NCI-H524 treated with DMSO at 0.1 percent for 48 hours (cell line): ENCODE measurements around the gene TACR3.
"Not testable (repeated sequence)": the region's sequence is repeated elsewhere in the genome, so short reads cannot be mapped to it uniquely, and the experiment has no call there.

ENCODE experiments used
- DNase-seq: peaks from one replicate; lab custom pipeline; 2025; lab: John Stamatoyannopoulos, UW

The TACR3 gene

GRCh38 chr4:103719830-103720207 lies at the start of gene TACR3:
TSS of gene TACR3 (minus strand) at chr4:103719985. CDS start at chr4:103719675, 310 bp downstream.
- DNase-seq = peak; percentile 7

DNA sequence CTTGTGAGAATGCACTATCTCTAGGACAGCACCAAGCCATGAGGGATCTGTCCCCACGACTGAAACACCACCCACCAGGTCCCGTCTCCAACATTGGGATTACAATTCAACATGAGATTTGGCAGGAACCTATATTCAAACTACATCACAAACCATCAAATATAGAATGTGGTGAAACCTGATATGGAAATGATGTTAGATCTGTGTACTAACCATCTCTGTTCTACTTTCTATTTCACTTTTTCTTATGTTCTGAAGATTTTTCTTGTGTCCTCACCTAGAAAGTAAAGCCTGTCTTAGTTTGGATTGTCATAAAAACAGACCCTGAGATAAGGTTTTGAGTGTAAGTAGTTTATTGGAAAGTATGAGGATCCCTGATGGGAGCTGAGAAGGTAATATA lies 37.8 kb upstream of the TACR3 start:
- DNase-seq = no peak

GRCh38 chr4:103756741-103757140 lies 37.0 kb upstream of the TACR3 start:
- no peak for DNase-seq

DNA sequence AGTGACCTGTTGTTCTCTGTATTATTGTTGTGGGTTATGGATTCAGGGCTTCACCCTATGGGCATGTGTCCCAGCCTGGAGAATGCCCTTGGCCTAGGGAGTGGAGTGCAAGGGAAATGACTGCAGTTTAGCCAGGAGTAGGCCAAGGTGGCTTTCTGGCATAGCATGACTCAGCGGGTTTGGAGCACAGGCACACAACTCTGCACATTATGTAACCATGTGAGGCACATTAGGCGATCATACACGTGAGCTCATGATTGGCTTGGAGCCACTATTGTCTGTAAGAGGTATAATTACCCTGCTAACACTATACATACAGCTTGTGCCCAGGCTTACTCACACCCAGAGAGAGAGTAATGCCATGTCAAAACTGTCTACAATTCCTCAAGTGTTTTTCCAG lies 35.1 kb upstream of the TACR3 start:
- DNase-seq = no peak

DNA sequence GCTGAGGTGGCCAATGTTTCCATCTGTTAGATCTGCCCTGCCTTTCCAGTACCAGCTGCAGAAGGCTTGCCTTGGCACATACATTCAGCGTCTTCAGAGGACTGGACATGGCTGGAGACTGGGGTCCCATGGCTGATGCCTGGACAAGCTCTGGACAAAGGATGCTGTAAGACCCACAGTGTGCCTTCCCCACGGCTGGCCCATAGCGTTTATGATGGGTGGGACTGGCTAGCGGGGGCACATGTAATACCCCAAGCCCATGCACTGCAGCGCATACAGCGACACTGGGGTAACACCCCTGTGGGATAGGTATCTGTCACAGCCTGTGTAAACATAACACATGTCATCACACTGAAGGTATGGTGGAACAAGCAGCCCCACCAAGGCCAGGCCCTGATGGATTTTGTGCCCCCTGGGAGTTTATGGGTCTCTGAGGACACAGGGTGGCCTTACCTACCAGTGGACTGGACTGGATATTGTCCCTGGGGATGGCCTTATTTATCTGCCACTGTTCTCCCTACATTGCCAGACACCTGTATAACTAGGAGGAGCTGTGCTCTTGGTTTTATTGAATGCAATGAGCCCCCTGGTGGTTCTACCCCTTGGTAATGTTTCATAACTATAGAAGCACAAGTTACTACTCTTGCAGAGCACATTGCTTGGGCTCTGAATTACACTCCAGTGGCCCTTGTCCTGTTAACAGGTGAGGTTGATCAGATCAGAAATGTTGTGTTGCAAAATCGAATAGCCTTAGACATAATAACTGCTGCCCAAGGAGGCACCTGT lies 34.3 kb upstream of the TACR3 start:
- no peak for DNase-seq

- DNase-seq = not testable (repeated sequence)
Observed at GRCh38 chr4:103723150-103723549, 3.4 kb upstream of the TACR3 start.

GRCh38 chr4:103721251-103721650 lies 1.5 kb upstream of the TACR3 start:
- no peak for DNase-seq

- no peak for DNase-seq
Observed at GRCh38 chr4:103720661-103721060, 876 bp upstream of the TACR3 start.

DNA sequence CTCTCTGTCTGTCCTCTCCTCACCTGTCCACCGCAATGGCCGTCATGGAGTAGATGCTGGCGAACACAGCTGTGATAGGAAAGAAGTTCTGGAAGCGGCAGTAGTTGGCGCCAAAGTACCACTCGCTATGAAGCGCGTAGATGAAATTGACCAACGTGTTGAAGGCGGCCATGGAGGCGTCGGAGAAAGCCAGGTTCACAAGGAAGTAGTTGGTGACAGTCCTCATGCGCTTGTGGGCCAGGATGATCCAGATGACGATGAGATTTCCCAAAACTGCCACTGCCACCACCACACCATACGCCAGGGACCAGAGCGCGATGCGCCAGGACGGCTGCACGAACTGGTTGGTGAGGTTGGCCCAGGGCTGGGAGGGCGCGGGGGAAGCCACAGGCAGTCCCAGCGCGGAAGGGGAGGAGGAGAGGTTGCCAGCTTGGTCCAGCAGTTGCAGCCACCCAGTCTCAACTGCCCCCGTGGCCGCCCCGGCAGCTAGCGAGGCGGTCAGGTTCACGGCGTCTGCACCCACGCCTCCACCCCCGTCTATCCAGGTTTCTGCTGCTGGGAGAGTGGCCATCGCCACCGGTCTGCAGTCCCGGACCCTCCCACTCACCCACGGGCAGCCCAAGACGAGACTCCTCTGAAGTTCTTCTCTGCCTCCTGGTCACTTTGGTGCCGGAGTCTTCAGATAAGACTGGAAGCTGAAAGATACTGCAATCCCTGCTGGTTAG lies 518 bp downstream of the TACR3 start:
- peak; percentile 2 for DNase-seq

GRCh38 chr4:103692615-103693014 lies 27.2 kb downstream of the TACR3 start:
- DNase-seq = no peak

DNA sequence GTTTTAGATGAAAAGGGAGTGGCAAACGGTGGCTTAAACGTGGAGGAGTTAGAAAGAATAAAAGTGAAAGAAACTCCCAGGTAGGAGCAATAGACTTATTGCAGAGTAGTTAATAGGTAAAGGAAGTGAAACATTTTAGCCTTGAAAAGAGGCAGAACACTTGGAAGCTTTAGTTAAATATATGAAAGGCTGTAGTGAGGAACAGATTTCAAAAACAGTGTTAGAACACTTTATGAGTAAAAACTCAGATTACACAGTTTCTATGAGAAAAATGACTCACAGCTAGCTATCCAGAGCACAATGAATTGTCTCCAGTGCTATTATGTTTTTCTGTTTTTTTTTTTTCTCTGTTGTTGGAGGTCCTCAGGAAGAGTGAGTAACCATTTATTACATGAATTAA lies 45.8 kb downstream of the TACR3 start:
- no peak for DNase-seq

DNA sequence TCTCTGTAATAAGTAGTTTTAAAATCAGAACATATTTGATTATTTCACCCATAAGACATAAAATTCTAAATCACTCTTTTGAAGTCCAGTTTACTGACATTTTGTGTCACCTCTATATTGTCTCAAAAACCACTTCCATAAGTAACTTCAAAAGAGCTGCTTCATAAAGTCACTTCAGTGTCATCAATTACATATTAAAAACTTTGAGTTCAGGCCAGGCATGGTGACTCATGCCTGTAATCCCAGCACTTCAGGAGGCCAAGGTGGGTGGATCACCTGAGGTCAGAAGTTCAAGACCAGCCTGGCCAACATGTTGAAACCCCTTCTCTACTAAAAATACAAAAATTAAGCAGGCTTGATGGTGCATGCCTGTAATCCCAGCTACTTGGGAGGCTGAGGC lies 53.0 kb downstream of the TACR3 start:
- not testable (repeated sequence) for DNase-seq

DNA sequence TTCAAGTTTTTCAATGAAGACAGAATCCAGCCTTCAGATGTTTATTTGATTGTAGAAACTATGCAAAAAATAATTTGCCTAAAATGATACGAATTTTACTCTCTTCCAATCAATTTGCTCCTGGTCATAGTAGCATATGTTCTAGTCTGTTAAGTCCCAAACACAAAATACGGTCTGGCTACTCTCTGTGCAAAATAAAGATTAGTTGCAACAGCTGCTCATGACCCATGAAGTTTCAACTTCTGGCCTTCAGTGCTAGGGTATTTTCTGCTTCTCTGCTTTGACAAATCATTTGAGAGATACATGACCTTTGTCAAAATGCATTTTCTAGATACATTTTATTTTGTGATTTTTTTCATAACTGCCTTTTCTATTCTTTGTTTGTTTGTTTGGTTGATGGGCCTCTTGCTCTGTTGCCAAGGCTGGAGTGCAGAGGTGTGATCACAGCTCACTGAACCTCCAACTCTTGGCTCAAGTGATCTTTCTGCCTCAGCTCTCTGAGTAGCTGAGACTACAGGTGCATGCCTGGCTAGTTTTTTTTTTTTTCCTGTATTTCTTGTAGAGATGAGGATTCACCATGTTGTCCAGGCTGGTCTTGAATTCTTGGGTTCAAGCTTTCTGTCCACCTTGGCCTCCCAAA lies 55.2 kb downstream of the TACR3 start:
- DNase-seq = no peak

- no peak for DNase-seq
Observed at GRCh38 chr4:103648541-103648940, 71.2 kb downstream of the TACR3 start.

DNA sequence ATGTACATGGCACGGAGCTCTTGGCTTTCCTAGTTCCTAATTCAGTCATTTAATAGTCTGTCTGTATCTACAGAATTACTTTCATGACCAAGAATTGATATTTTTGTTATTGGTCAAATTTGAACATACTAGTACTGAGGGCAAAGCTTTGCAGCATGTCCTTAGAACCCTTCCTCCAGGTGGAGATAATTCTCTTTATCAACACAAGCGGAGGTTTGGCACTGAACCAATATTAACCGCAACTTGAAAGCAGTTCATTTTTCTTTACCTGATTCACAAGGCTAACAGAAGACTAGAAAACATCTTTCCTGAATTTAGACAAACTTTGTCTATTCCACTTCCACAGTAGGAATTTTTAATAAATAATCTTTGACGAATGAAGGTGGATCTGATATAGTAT lies 73.8 kb downstream of the TACR3 start:
- DNase-seq = no peak

DNA sequence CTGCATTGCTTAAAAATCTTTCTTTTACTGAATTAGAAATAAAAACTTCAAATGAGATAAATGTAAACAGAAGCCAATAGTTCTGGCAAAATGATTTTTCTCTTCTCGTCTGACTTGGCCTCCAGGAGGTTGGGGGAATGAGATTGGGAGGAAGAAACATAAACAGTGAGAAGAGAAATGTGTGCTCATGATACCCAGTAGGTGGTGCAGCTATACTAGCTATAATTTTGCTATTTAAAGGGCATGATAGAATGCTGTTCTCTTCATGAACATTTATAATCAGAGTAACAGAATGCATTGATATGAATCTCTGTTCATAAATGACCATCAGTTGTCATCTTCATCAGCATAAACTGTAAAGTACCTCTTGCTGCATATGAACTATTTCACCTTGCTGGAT lies 85.5 kb downstream of the TACR3 start:
- no peak for DNase-seq

DNA sequence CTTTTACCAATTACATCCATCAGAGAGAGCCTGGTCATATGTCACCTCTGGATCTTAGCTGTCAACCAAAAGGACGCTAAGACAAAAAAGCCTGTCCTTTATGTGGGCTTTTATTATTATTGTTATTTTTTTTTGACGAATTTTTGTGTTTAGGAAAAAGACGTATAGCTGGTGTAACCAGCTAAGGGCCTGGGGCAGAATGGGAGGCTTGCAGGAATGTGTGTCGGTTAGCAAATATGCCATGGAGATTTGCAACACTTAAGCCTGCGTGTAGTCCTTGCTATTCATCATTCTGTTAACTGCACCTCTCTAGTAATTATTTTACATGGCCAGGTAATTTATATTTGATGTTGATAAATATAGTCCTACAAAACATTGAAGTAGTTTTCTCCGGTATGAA lies 93.5 kb downstream of the TACR3 start:
- DNase-seq = no peak

DNA sequence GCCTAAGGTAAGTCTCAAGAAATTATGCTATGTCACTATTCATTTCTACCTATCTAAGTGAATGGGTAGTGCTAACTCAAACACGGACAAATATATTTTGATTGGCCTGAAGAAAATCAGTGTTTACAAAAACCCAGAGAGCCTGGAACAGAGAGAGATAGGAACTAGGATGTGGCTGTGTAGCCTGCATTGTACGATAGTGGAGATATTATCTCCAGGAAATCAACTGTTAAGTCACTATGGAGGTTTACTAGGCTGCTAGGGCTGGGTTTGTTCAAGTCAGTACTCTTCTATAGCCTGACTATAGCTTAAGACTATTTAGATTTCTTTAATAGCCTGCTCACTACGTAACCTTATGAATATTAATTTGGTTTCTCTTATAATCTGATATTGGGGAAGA lies 127.9 kb downstream of the TACR3 start:
- no peak for DNase-seq

- DNase-seq = no peak
Observed at GRCh38 chr4:103567591-103567990, 152.2 kb downstream of the TACR3 start.

DNA sequence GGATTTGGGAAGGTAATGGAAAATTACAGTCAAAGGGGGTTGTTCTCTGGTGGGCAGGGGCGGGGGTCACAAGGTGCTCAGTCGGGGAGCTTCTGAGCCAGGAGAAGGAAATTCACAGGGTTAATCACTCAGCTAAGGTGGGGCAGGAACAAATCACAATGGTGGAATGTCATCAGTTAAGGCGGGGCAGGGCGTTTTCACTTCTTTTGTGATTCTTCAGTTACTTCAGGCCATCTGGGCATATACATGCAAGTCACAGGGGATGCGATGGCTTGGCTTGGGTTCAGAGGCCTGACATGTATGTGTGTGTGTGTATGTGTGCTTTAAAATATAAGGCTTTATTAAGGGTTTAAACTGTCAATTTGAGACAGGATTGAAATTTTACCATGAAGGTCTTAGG lies 160.6 kb downstream of the TACR3 start:
- DNase-seq = not testable (repeated sequence)
